ENCODE results near the gene MAGEB2.

DNA sequence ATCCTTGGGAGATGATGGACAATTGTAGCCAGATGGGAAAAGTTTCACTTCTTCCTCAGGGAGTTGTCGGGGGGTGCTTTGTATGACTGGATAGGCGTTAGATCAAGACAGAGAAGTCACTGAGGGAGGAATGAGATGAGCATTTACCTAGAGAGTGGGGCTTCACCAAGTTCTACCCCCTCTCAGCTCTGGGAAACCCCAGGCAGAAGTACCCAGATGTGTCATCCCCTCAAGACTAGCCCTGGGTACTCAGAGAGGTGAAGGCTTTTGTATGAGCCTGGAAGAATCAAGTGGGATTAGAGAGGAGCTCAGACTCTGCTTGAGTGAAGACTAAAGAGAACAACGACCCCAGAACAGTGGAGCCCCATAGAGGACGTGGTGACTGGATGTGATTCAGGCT lies 33.5 kb downstream of the MAGEB2 start:
- TF ChIP-seq, protein P1, sequence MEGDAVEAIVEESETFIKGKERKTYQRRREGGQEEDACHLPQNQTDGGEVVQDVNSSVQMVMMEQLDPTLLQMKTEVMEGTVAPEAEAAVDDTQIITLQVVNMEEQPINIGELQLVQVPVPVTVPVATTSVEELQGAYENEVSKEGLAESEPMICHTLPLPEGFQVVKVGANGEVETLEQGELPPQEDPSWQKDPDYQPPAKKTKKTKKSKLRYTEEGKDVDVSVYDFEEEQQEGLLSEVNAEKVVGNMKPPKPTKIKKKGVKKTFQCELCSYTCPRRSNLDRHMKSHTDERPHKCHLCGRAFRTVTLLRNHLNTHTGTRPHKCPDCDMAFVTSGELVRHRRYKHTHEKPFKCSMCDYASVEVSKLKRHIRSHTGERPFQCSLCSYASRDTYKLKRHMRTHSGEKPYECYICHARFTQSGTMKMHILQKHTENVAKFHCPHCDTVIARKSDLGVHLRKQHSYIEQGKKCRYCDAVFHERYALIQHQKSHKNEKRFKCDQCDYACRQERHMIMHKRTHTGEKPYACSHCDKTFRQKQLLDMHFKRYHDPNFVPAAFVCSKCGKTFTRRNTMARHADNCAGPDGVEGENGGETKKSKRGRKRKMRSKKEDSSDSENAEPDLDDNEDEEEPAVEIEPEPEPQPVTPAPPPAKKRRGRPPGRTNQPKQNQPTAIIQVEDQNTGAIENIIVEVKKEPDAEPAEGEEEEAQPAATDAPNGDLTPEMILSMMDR (IDR thresholded peaks at IDR 0.05), result no peak
- TF ChIP-seq POLR2A (IDR thresholded peaks at IDR 0.05), result no peak
